ENCODE measurements around the gene STK25.

STK25 gene

GRCh38 chr2:241550616-241551580, 42.5 kb upstream of the STK25 start:
- no peak for ATAC-seq (ENCODE audit: low read depth)
- H3K4me3 ChIP-seq (ENCODE audit: severe bottlenecking), result no peak overlapping the region
- H3K9me3 ChIP-seq (ENCODE audit: severe bottlenecking), result no peaks in the 10 kb centered on the region
- no peaks in the 10 kb centered on the region for H3K36me3 ChIP-seq (ENCODE audit: low read depth)
- no peak for DNase-seq (ENCODE audit: low spot score)
- H3K4me1 ChIP-seq (ENCODE audit: insufficient read depth, poor library complexity, severe bottlenecking), result peaks cover 27% of the 10 kb centered on the region
- H3K27me3 ChIP-seq (ENCODE audit: insufficient read depth, poor library complexity, severe bottlenecking), result no peaks in the 10 kb centered on the region
- no peak for TF ChIP-seq CTCF (IDR thresholded peaks at IDR 0.05; ENCODE audit: poor library complexity, severe bottlenecking)
- no peak overlapping the region for H3K27ac ChIP-seq (ENCODE audit: poor library complexity, severe bottlenecking)

GRCh38 chr2:241548451-241548835, 40.1 kb upstream of the STK25 start:
- Histone ChIP-seq H3K27ac (ENCODE audit: poor library complexity, severe bottlenecking) (peak overlapping the region; percentile 44), H3K9me3 (ENCODE audit: severe bottlenecking) (no peaks in the 10 kb centered on the region), H3K36me3 (ENCODE audit: low read depth) (no peaks in the 10 kb centered on the region), H3K27me3 (ENCODE audit: insufficient read depth, poor library complexity, severe bottlenecking) (no peaks in the 10 kb centered on the region), H3K4me1 (ENCODE audit: insufficient read depth, poor library complexity, severe bottlenecking) (peaks cover 22% of the 10 kb centered on the region), H3K4me3 (ENCODE audit: severe bottlenecking) (no peak overlapping the region)
- DNase-seq (ENCODE audit: low spot score) (no peak), ATAC-seq (ENCODE audit: low read depth) (no peak)
- TF ChIP-seq CTCF (IDR thresholded peaks at IDR 0.05; ENCODE audit: poor library complexity, severe bottlenecking), result no peak

GRCh38 chr2:241547781-241548450, 39.5 kb upstream of the STK25 start:
- DNase-seq (ENCODE audit: low spot score) (no peak), ATAC-seq (ENCODE audit: low read depth) (no peak)
- Histone ChIP-seq H3K4me1 (ENCODE audit: insufficient read depth, poor library complexity, severe bottlenecking) (peaks cover 22% of the 10 kb centered on the region), H3K27ac (ENCODE audit: poor library complexity, severe bottlenecking) (peak overlapping the region; percentile 44), H3K27me3 (ENCODE audit: insufficient read depth, poor library complexity, severe bottlenecking) (no peaks in the 10 kb centered on the region), H3K36me3 (ENCODE audit: low read depth) (no peaks in the 10 kb centered on the region), H3K9me3 (ENCODE audit: severe bottlenecking) (no peaks in the 10 kb centered on the region), H3K4me3 (ENCODE audit: severe bottlenecking) (no peak overlapping the region)
- TF ChIP-seq CTCF (IDR thresholded peaks at IDR 0.05; ENCODE audit: poor library complexity, severe bottlenecking), result no peak

- no peak for TF ChIP-seq CTCF (IDR thresholded peaks at IDR 0.05; ENCODE audit: poor library complexity, severe bottlenecking)
- Histone ChIP-seq H3K36me3 (ENCODE audit: low read depth) (no peaks in the 10 kb centered on the region), H3K4me3 (ENCODE audit: severe bottlenecking) (no peak overlapping the region), H3K27ac (ENCODE audit: poor library complexity, severe bottlenecking) (peak overlapping the region; percentile 44), H3K4me1 (ENCODE audit: insufficient read depth, poor library complexity, severe bottlenecking) (peaks cover 22% of the 10 kb centered on the region), H3K9me3 (ENCODE audit: severe bottlenecking) (no peaks in the 10 kb centered on the region), H3K27me3 (ENCODE audit: insufficient read depth, poor library complexity, severe bottlenecking) (peaks cover 5% of the 10 kb centered on the region)
- DNase-seq (ENCODE audit: low spot score) (no peak), ATAC-seq (ENCODE audit: low read depth) (peak; percentile 47; the same call in 2 of the 3 replicates)
Observed at GRCh38 chr2:241546771-241547498, 38.6 kb upstream of the STK25 start.

All from RWPE2 (cell line).